Mucosa of descending colon (tissue), 3 donors: ENCODE measurements around the gene TLR6. TPM values are rescaled to one million over a fixed set of nuclear protein-coding genes. Genes with fewer than 3 reads are reported as not detected.

Source experiments
- ATAC-seq: fragments of 200-7000 bp; cut with Tn5 transposase; one replicate; pipeline ENCODE4 v1.9.1; 2020; ENCODE audit warnings: mild to moderate bottlenecking, moderate library complexity
- DNase-seq, 3 donors: peaks; one replicate each; pipeline ENCODE4 v3.0.0-alpha.2; 2020
- H3K36me3 ChIP-seq: fragments of 200-600 bp; one replicate; pipeline ENCODE4 v1.8.0; 2021; ENCODE audit warnings: low read depth, mild to moderate bottlenecking
- H3K4me1 ChIP-seq: fragments of 200-600 bp; one replicate; pipeline ENCODE4 v1.8.0; 2021; ENCODE audit warnings: low read depth, mild to moderate bottlenecking
- H3K4me3 ChIP-seq: fragments of 200-600 bp; one replicate; pipeline ENCODE4 v1.8.0; 2021; ENCODE audit warnings: mild to moderate bottlenecking
- H3K9me3 ChIP-seq: fragments of 200-600 bp; one replicate; pipeline ENCODE4 v1.8.0; 2021; ENCODE audit warnings: mild to moderate bottlenecking
- intact Hi-C, 2 donors: fragments of 100-400 bp; cut with DNase I in 1 of 2; cut with micrococcal nuclease in 1 of 2; formaldehyde crosslinking; loops; one replicate each; pipeline versions ENCODE4 v1.11.0 to v1.11.1; 2022; cut with DNase I, micrococcal nuclease
- total RNA-seq, 3 donors: library from RNA; stranded (reverse); fragmentation: NEBNext Ultra II Directional in 2 of 3; extraction: Animal tissue kit (Norgen Biotek cat#: 25700) in 2 of 3; gene quantifications; one replicate each; pipeline versions ENCODE4 v1.2.1 to v1.2.4, GENCODE V29; 2021 to 2023
- TF ChIP-seq, protein P1 (sequence below): fragments of 200-600 bp; IDR thresholded peaks from one replicate; pipeline ENCODE4 v1.8.0; 2022; ENCODE audit warnings: antibody characterized with exemption, mild to moderate bottlenecking
- donor health status: DM: no; HTN: no; CAD: no; lungs with moderate emphysema.
- donor health status: DM: no; HTN: no; CAD: no.
- donor health status: DM: no; HTN: yes; CAD: no.

Gene TLR6
- total RNA-seq, 3 donors from 2014 or later: 1.3 to 3.6 (median 2.3) TPM

DNA sequence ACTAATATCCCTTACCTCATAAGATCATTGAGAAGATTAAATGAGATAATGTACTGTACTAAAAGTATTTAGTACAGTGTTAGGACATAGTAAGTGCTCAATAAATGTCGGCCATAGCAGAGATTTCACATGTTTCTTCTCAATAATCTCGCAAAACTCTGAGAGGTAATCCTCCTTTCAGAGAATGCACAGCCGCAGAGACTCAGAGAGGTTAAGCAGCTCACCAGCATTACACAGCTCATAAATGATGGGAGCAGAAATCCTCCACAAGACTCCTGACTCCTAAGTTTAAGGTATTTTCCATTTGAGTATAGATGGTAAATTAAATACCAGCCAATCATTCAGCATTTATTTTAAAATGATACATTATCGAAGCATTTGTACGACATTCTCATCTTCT, 45.6 kb upstream of the TLR6 start:
- Histone ChIP-seq H3K36me3 (no peaks in the 10 kb centered on the region), H3K9me3 (no peaks in the 10 kb centered on the region), H3K4me1 (peaks cover 22% of the 10 kb centered on the region), H3K4me3 (no peak overlapping the region)
- no peak for ATAC-seq
- DNase-seq: no peak
- intact Hi-C loops: loop anchor here (10.0 kb wide), 1 partner anchor 233 kb away; no protein-coding TSS in a partner anchor
- TF ChIP-seq, protein P1, sequence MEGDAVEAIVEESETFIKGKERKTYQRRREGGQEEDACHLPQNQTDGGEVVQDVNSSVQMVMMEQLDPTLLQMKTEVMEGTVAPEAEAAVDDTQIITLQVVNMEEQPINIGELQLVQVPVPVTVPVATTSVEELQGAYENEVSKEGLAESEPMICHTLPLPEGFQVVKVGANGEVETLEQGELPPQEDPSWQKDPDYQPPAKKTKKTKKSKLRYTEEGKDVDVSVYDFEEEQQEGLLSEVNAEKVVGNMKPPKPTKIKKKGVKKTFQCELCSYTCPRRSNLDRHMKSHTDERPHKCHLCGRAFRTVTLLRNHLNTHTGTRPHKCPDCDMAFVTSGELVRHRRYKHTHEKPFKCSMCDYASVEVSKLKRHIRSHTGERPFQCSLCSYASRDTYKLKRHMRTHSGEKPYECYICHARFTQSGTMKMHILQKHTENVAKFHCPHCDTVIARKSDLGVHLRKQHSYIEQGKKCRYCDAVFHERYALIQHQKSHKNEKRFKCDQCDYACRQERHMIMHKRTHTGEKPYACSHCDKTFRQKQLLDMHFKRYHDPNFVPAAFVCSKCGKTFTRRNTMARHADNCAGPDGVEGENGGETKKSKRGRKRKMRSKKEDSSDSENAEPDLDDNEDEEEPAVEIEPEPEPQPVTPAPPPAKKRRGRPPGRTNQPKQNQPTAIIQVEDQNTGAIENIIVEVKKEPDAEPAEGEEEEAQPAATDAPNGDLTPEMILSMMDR: no peak

DNA sequence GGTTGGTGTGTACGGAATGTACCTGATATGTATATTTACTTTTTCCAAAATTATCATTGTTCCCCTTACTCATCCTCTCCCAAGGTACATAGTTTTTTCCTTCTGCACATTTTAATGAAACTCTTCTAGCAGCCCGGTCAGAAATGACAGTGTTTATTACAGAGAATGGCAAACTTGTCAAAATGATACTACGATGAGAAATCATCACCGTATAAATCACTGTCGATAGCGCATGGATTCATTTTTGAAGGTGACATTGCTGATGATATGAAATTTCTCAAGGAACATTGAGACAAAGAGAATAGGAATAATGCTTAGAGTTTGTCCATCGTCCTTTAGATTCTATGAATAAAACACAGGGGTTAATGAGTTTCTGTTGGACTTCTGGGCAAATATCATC, 41.6 kb upstream of the TLR6 start:
- no peak for ATAC-seq
- no peaks in the 10 kb centered on the region for H3K36me3 ChIP-seq
- no peaks in the 10 kb centered on the region for H3K9me3 ChIP-seq
- no peak overlapping the region for H3K4me3 ChIP-seq
- H3K4me1 ChIP-seq: peaks cover 5% of the 10 kb centered on the region
- intact Hi-C loops: no loop called here
- DNase-seq: no peak
- TF ChIP-seq, protein P1: no peak

DNA sequence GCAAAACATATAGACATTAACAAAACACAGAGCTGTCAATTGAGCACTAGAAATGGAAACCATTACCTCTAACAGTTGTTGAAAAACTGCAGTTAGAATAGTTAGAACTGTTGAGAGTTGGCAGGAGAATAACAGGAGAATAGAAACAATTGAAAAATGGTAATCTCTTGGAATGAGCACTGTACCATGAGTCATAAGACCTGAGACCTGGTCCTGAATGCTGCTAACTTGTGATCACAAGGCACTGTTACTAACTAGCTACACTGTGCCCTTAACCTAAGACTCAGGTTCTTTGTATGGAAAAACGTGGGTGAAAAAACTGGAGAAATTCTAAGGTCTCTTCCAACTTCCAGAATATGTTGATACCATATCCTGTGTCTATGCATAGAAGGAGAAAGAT, 40.3 kb upstream of the TLR6 start:
- ATAC-seq: no peak
- DNase-seq: no peak
- intact Hi-C loops: no loop called here
- no peak overlapping the region for H3K4me3 ChIP-seq
- no peaks in the 10 kb centered on the region for H3K36me3 ChIP-seq
- TF ChIP-seq, protein P1: no peak
- H3K9me3 ChIP-seq: no peaks in the 10 kb centered on the region
- H3K4me1 ChIP-seq: peaks cover 8% of the 10 kb centered on the region

DNA sequence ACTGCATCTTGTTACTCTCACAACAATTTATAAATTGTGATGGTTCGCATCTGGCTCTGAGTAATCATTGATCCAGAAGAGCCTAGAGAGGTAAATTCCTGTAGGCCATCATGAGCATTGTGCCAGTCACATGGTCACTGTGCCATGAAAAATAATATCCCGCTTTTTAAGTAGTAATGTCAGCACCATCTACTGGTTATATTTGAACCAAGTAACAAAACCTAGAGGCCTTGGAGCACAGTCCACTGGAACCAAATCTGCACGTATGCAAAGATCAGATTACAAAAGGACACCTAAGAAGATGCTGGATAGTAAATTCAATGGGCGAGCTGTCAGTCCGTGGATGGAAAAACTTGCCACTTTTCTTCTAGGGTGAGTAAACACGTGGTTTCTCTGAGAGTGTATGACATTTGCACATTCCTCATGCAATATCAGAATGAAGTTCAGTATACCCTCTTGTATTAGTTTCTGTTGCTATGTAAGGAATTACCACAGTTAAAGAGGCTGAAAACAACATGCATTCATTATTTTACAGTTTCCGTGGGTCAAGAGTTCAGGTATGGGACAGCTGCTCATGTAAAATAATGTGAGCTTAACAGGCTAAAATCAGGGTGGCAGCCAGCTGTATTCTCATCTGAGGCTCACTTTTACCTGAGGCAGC, 37.8 kb upstream of the TLR6 start:
- intact Hi-C loops: no loop called here
- Histone ChIP-seq H3K36me3 (no peaks in the 10 kb centered on the region), H3K4me1 (peaks cover 27% of the 10 kb centered on the region), H3K4me3 (no peak overlapping the region), H3K9me3 (no peaks in the 10 kb centered on the region)
- DNase-seq: no peak
- TF ChIP-seq, protein P1: no peak
- no peak for ATAC-seq

DNA sequence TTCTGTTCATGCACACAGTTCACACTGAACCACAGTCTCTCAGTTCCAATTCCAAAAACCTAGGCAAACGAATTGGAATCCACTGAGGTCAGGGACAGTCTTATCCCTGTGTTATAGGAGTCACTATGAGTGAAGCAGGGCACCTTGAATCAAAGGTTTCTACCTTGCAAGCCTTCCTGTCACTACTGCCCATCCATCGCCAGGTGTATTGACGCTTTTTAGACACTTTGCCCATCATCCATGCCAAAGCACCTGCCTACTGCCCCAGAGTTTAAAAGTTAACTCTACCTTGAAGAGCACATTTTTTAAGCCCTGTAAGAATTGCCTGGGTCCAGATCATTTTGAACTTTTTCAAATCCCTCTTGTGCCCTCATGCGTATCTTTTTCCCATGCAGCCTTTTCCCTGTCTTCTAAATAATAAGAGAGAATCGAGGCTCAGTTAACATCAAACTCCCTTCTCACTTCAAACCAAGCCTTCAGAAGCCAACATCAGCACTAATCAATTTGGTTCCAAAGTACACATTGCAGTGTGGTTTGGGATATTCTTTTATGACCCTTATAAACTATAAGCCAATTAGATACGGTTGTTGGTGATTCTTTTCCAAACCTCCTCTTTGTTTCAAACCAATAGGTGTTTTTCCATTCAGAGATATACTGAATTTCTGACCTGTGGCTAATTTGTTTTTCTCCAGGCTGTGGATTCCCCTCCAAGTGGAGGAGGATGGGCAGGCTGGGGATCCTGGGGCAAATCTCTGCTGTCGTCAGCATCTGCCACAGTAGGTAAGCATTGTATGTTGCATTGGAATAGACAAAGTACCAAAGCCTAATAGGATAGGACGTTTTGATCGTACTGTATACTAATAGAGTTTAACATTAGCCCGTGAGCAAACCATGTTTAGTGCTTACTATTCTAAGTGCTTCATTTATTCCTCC, 34.7 kb upstream of the TLR6 start:
- Histone ChIP-seq H3K36me3 (no peaks in the 10 kb centered on the region), H3K9me3 (no peaks in the 10 kb centered on the region), H3K4me3 (no peak overlapping the region), H3K4me1 (peaks cover 29% of the 10 kb centered on the region)
- DNase-seq: no peak
- TF ChIP-seq, protein P1: no peak
- intact Hi-C loops: no loop called here
- peak; percentile 88 for ATAC-seq
